Mucosa of descending colon (tissue), 3 donors: ENCODE measurements around the gene KLHL35. TPM values are rescaled to one million over a fixed set of nuclear protein-coding genes. Genes with fewer than 3 reads are reported as not detected.
A peak's percentile ranks its signal among the peaks of the same experiment; 100 is the strongest.

Experiments used
- ATAC-seq: fragments of 200-7000 bp; cut with Tn5 transposase; one replicate; pipeline ENCODE4 v1.9.1; 2020; ENCODE audit warnings: mild to moderate bottlenecking, moderate library complexity
- DNase-seq, 3 donors: peaks; one replicate each; pipeline ENCODE4 v3.0.0-alpha.2; 2020
- H3K36me3 ChIP-seq: fragments of 200-600 bp; one replicate; pipeline ENCODE4 v1.8.0; 2021; ENCODE audit warnings: low read depth, mild to moderate bottlenecking
- H3K4me1 ChIP-seq: fragments of 200-600 bp; one replicate; pipeline ENCODE4 v1.8.0; 2021; ENCODE audit warnings: low read depth, mild to moderate bottlenecking
- H3K4me3 ChIP-seq: fragments of 200-600 bp; one replicate; pipeline ENCODE4 v1.8.0; 2021; ENCODE audit warnings: mild to moderate bottlenecking
- H3K9me3 ChIP-seq: fragments of 200-600 bp; one replicate; pipeline ENCODE4 v1.8.0; 2021; ENCODE audit warnings: mild to moderate bottlenecking
- intact Hi-C, 2 donors: fragments of 100-400 bp; cut with DNase I in 1 of 2; cut with micrococcal nuclease in 1 of 2; formaldehyde crosslinking; loops; one replicate each; pipeline versions ENCODE4 v1.11.0 to v1.11.1; 2022; cut with DNase I, micrococcal nuclease
- long read RNA-seq, 2 donors: library from polyadenylated mRNA; unstranded; transcript quantifications; one replicate each; pipeline ENCODE4 v2.0.0, GENCODE V29; 2019 to 2021
- total RNA-seq, 3 donors: library from RNA; stranded (reverse); fragmentation: NEBNext Ultra II Directional in 2 of 3; extraction: Animal tissue kit (Norgen Biotek cat#: 25700) in 2 of 3; gene quantifications; one replicate each; pipeline versions ENCODE4 v1.2.1 to v1.2.4, GENCODE V29; 2021 to 2023
- TF ChIP-seq, protein P1 (sequence below): fragments of 200-600 bp; IDR thresholded peaks from one replicate; pipeline ENCODE4 v1.8.0; 2022; ENCODE audit warnings: antibody characterized with exemption, mild to moderate bottlenecking
- donor health status: DM: no; HTN: no; CAD: no; lungs with moderate emphysema.
- donor health status: DM: no; HTN: no; CAD: no.
- donor health status: DM: no; HTN: yes; CAD: no.

The KLHL35 gene, protein sequence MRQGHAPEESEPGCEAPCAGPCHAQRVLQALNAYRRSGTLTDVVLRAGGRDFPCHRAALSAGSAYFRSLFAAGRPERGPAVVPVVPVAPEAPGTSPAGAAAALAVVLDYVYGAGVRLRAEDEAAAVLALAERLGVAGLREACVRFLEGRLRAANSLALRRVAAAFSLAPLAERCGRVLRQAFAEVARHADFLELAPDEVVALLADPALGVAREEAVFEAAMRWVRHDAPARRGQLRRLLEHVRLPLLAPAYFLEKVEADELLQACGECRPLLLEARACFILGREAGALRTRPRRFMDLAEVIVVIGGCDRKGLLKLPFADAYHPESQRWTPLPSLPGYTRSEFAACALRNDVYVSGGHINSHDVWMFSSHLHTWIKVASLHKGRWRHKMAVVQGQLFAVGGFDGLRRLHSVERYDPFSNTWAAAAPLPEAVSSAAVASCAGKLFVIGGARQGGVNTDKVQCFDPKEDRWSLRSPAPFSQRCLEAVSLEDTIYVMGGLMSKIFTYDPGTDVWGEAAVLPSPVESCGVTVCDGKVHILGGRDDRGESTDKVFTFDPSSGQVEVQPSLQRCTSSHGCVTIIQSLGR
- 1 to 10 TPM in 1 of 3 donors, under 1 TPM in 2; 0.25 to 1.7 (median 0.49) TPM for total RNA-seq
- long read RNA-seq, donor 1, partial matches to known transcripts = 0 of 1 reads
- long read RNA-seq, donor 1, other reads (novel, unspliced or antisense) = 0 of 1 reads
- long read RNA-seq, donor 2 = 0 reads

DNA sequence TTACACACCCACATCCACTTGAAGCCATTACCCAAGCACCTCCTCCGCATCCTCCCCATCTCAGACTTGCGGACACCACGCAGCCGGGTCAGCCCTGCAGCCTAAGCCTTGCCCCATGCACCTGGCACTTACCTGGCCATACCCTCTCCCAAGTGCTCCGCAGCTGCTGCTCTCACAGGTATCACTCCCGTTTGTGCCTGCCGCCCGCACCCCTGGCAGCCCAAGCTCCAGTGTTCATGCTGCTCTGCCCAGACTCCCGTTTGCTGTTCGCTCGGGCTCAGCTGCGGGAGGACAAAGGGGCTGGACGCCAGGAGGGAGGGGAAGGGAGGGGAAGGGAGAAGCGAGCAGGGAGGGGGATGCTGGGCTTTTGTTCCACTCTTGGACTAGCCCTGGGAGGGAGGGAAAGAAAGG, at the start of gene KLHL35:
TSS of gene KLHL35 (minus strand) at position 293 of the 411 bp plus-strand sequence. CDS start 2,574 bp downstream, outside the sequence.
- no peak for ATAC-seq
- TF ChIP-seq, protein P1, sequence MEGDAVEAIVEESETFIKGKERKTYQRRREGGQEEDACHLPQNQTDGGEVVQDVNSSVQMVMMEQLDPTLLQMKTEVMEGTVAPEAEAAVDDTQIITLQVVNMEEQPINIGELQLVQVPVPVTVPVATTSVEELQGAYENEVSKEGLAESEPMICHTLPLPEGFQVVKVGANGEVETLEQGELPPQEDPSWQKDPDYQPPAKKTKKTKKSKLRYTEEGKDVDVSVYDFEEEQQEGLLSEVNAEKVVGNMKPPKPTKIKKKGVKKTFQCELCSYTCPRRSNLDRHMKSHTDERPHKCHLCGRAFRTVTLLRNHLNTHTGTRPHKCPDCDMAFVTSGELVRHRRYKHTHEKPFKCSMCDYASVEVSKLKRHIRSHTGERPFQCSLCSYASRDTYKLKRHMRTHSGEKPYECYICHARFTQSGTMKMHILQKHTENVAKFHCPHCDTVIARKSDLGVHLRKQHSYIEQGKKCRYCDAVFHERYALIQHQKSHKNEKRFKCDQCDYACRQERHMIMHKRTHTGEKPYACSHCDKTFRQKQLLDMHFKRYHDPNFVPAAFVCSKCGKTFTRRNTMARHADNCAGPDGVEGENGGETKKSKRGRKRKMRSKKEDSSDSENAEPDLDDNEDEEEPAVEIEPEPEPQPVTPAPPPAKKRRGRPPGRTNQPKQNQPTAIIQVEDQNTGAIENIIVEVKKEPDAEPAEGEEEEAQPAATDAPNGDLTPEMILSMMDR = no peak
- no peaks in the 10 kb centered on the region for H3K36me3 ChIP-seq
- DNase-seq = peak in 1 of 3 donors; percentile 50
- peaks cover 4% of the 10 kb centered on the region for H3K9me3 ChIP-seq
- peaks cover 18% of the 10 kb centered on the region for H3K4me1 ChIP-seq
- intact Hi-C loops = no loop called here
- no peak within 1 kb of the TSS for H3K4me3 ChIP-seq

GRCh38 chr11:75481922-75482606, 49.1 kb upstream of the KLHL35 start:
- ATAC-seq (no peak), DNase-seq (no peak)
- intact Hi-C loops = no loop called here
- H3K4me3 ChIP-seq = no peak overlapping the region
- H3K36me3 ChIP-seq = no peaks in the 10 kb centered on the region
- H3K9me3 ChIP-seq = no peaks in the 10 kb centered on the region
- no peaks in the 10 kb centered on the region for H3K4me1 ChIP-seq
- TF ChIP-seq, protein P1 = no peak

DNA sequence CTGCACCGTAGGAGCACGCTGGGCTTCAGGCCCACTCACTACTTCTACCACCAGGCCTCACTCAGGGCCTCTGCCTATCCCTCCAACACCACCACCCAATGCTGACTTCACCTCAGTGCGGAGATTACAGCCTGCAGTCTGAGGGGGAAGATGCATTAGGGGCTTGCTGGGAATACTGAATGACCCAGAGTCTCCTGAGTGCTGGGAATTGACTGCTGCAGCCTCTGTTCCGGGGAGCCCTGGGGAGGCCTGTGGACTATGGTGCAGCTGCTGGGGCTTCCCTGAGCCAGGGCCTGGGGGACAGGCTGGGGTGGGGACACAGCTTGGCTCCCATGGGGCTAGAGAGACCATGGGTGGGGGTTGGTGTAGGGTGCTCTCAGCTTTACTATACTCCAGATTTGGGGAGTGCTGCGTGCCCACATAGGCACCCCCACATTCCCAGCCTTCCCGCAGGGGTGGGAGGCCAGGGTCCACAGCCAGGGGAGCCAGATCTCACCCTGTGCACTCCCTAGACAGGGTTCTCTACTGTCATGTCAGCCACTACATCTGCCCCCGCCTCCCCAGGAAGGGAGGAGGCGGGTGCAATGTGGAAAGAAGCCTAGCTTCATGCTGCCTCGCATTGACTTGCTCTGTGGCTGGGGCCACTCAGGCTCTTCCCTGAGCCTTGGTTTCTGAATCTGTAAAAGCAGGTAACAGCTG, 48.4 kb upstream of the KLHL35 start:
- H3K4me3 ChIP-seq = no peak overlapping the region
- ATAC-seq = no peak
- no peaks in the 10 kb centered on the region for H3K36me3 ChIP-seq
- intact Hi-C loops = no loop called here
- H3K9me3 ChIP-seq = no peaks in the 10 kb centered on the region
- TF ChIP-seq, protein P1 = no peak
- DNase-seq = no peak
- no peaks in the 10 kb centered on the region for H3K4me1 ChIP-seq

DNA sequence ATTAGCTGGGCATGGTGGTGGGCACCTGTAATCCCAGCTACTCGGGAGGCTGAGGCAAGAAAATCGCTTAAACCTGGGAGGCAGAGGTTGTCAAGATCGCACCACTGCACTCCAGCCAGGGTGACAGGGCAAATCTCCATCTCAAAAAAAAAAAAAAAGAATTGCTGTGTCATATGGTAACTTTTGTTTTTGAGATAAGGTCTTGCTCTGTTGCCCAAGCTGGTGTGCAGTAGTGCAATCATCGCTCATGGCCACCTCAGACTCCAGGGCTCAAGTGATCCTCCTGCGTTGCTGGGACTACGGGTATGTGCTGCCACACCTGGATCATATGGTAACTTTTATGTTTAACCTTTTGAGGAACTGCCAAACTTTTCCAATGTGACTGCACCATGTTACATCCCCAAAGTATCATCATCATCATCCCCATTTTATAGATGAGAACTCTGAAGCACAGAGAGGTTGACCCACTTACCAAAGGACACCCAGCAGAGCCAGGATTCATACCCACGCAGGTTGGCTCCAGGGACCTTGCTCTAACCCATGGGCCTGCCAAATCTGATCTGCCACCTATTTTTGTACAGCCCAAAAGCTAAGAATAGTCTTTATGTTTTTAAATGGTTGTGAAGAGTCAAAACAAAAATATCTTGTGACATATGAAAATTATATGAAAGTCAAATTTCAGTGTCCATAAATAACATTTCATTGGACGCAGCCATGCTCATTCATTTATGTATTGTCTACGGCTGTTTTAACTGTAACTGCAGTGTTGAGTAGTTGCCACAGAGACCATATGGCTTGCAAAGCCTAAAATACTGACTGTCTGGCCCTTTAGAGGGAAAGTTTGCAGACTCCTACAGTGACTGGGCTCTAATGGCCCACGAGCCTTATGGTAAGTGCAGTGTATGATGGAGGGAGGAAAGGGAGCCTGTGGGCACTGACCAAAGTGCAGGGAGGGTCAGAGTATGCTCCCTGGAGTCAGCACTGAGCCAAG, 47.5 kb upstream of the KLHL35 start:
- TF ChIP-seq, protein P1 = no peak
- no peak overlapping the region for H3K4me3 ChIP-seq
- H3K9me3 ChIP-seq = no peaks in the 10 kb centered on the region
- intact Hi-C loops = no loop called here
- DNase-seq (no peak), ATAC-seq (no peak)
- no peaks in the 10 kb centered on the region for H3K36me3 ChIP-seq
- no peaks in the 10 kb centered on the region for H3K4me1 ChIP-seq
